MCF 10A (cell line): ENCODE results near the gene ISOC2. TPM values are rescaled to one million over a fixed set of nuclear protein-coding genes. Genes with fewer than 3 reads are reported as not detected.

ENCODE experiments used
- BruUV-seq: library from RNA; stranded (reverse); fragments of 400-500 nt; replicated peaks from 2 replicates; lab custom pipeline; 2021; lab: Mats Ljungman, UMichigan
- CTCF ChIA-PET: fragments of 300-600 bp; sonication (Branson Sonifier 250); formaldehyde crosslinking; extraction: SDS; loops from one replicate; lab custom pipeline; 2021; ENCODE audit warnings: antibody characterized with exemption, inconsistent platforms; lab: Yijun Ruan, JAX
- POLR2A ChIA-PET: fragments of 300-600, 350-650 bp; sonication (Branson Sonifier 250); formaldehyde crosslinking; extraction: SDS; loops from one replicate; lab custom pipeline; 2020; ENCODE audit warnings: antibody characterized with exemption, inconsistent platforms; lab: Yijun Ruan, JAX
- DNase-seq: peaks from one replicate; pipeline ENCODE4 v3.0.0-alpha.2; 2018; ENCODE audit not compliant: unreplicated experiment
- H3K27ac Mint-ChIP-seq: one replicate; pipeline ENCODE4 v1.8.0; 2022; ENCODE audit warnings: mild to moderate bottlenecking, low read depth, mixed read lengths; ENCODE audit not compliant: unreplicated experiment
- H3K27me3 Mint-ChIP-seq: one replicate; pipeline ENCODE4 v1.8.0; 2022; ENCODE audit warnings: mixed read lengths; ENCODE audit not compliant: insufficient read depth, unreplicated experiment
- H3K36me3 Mint-ChIP-seq: one replicate; pipeline ENCODE4 v1.8.0; 2022; ENCODE audit warnings: mild to moderate bottlenecking, moderate library complexity, mixed read lengths; ENCODE audit not compliant: insufficient read depth, unreplicated experiment
- H3K4me1 Mint-ChIP-seq: one replicate; pipeline ENCODE4 v1.8.0; 2022; ENCODE audit warnings: mixed read lengths; ENCODE audit not compliant: insufficient read depth, unreplicated experiment
- H3K4me3 Mint-ChIP-seq: one replicate; pipeline ENCODE4 v1.8.0; 2022; ENCODE audit warnings: mild to moderate bottlenecking, moderate library complexity, mixed read lengths; ENCODE audit not compliant: unreplicated experiment
- H3K9me3 Mint-ChIP-seq: one replicate; pipeline ENCODE4 v1.8.0; 2022; ENCODE audit warnings: mixed read lengths; ENCODE audit not compliant: unreplicated experiment
- CTCF ChIP-seq: fragments of 200-600 bp; IDR thresholded peaks from one replicate; pipeline ENCODE4 v1.8.0; 2022; ENCODE audit warnings: antibody characterized with exemption, mild to moderate bottlenecking; ENCODE audit not compliant: unreplicated experiment
- intact Hi-C: fragments of 100-400 bp; cut with micrococcal nuclease; formaldehyde crosslinking; loops from 2 replicates; pipeline ENCODE4 v1.14.1; 2022
- total RNA-seq: library from RNA; stranded (reverse); gene quantifications from 2 replicates; pipeline ENCODE4 v1.2.3, GENCODE V29; 2022

ISOC2 gene
- total RNA-seq, 1 experiment from 2014 or later: 59.9 TPM

- BruUV-seq: no TSS peak
- TF ChIP-seq CTCF: peak; percentile 8
- Mint-ChIP-seq H3K27ac (no peak overlapping the region), H3K27me3 (peaks cover 12% of the 10 kb centered on the region), H3K4me1 (no peaks in the 10 kb centered on the region), H3K36me3 (peaks cover 8% of the 10 kb centered on the region), H3K4me3 (peak overlapping the region; percentile 4), H3K9me3 (no peaks in the 10 kb centered on the region)
- DNase-seq: peak; percentile 71
- ChIA-PET POLR2A (interaction anchor here (0.9 to 1.4 kb wide), 3 partner anchors 9 to 69 kb away, joined by 3 to 6 read pairs (median 4); partner anchors contain the start of genes ISOC2, TMEM238 and ZNF628), CTCF (interaction anchor here (0.6 to 2.5 kb wide), 12 partner anchors 15 to 312 kb away, joined by 3 to 12 read pairs (median 5); no protein-coding TSS in a partner anchor)
- intact Hi-C loops: no loop called here
These were observed 8.6 kb downstream of the ISOC2 start for GRCh38 chr19:55452749-55453346.

GRCh38 chr19:55451965-55452748, 9.3 kb downstream of the ISOC2 start:
- peak overlapping the region; percentile 63 for H3K4me3 Mint-ChIP-seq
- no TSS peak for BruUV-seq
- ChIA-PET POLR2A (interaction anchor here (0.6 kb wide), 1 partner anchor 225 kb away, joined by 3 read pairs; no protein-coding TSS in a partner anchor), CTCF (interaction anchor here (0.5 to 1.5 kb wide), 6 partner anchors 23 to 288 kb away, joined by 3 to 5 read pairs (median 3); no protein-coding TSS in a partner anchor)
- intact Hi-C loops: no loop called here
- H3K4me1 Mint-ChIP-seq: no peaks in the 10 kb centered on the region
- peaks cover 8% of the 10 kb centered on the region for H3K36me3 Mint-ChIP-seq
- no peaks in the 10 kb centered on the region for H3K9me3 Mint-ChIP-seq
- peaks cover 12% of the 10 kb centered on the region for H3K27me3 Mint-ChIP-seq
- DNase-seq: no peak
- no peak overlapping the region for H3K27ac Mint-ChIP-seq
- no peak for TF ChIP-seq CTCF

GRCh38 chr19:55451163-55451964, 10.1 kb downstream of the ISOC2 start:
- Mint-ChIP-seq H3K27me3 (peaks cover 12% of the 10 kb centered on the region), H3K9me3 (no peaks in the 10 kb centered on the region), H3K4me1 (no peaks in the 10 kb centered on the region), H3K36me3 (peaks cover 2% of the 10 kb centered on the region), H3K4me3 (peak overlapping the region; percentile 63), H3K27ac (no peak overlapping the region)
- CTCF ChIA-PET: interaction anchor here (0.5 to 0.7 kb wide), 2 partner anchors 24 to 287 kb away, joined by 3 read pairs; no protein-coding TSS in a partner anchor
- TF ChIP-seq CTCF: no peak
- intact Hi-C loops: no loop called here
- DNase-seq: no peak
- POLR2A ChIA-PET: interaction anchor here (0.6 kb wide), 1 partner anchor 226 kb away, joined by 3 read pairs; no protein-coding TSS in a partner anchor
- no TSS peak for BruUV-seq
